MM.1S (cell line): ENCODE data around the gene TMEM147.

Source experiments
- DNase-seq: peaks from one replicate; pipeline ENCODE4 v3.0.0-alpha.2; 2015
- H2AFZ ChIP-seq: fragments of 300-600 bp; sonication (generic); 2 replicates; pipeline ENCODE4 v1.6.0; 2016; ENCODE audit warnings: antibody characterized with exemption, low read length
- H3F3A ChIP-seq: fragments of 300-600 bp; sonication (generic); 2 replicates; pipeline ENCODE4 v1.6.1; 2016; ENCODE audit warnings: mild to moderate bottlenecking, antibody characterized with exemption, low read length, moderate library complexity, mixed read lengths; ENCODE audit not compliant: insufficient read depth
- H3K27ac ChIP-seq: fragments of 300-600 bp; sonication (generic); 2 replicates; pipeline ENCODE4 v1.5.1; 2016; ENCODE audit warnings: mild to moderate bottlenecking, low read length
- H3K27me3 ChIP-seq: fragments of 300-600 bp; sonication (generic); replicated peaks from 2 replicates; pipeline ENCODE4 v1.6.0; 2016; ENCODE audit warnings: low read length; ENCODE audit not compliant: insufficient read depth
- H3K36me3 ChIP-seq: fragments of 300-600 bp; sonication (generic); replicated peaks from 2 replicates; pipeline ENCODE4 v1.6.1; 2016; ENCODE audit warnings: mild to moderate bottlenecking, low read length, mixed read lengths; ENCODE audit not compliant: insufficient read depth
- H3K4me1 ChIP-seq: fragments of 300-600 bp; sonication (generic); 2 replicates; pipeline ENCODE4 v1.6.1; 2016; ENCODE audit warnings: low read length, mixed read lengths
- H3K4me2 ChIP-seq: fragments of 300-600 bp; sonication (generic); 2 replicates; pipeline ENCODE4 v1.6.0; 2016; ENCODE audit warnings: low read depth, low read length
- H3K4me3 ChIP-seq: fragments of 300-600 bp; sonication (generic); 2 replicates; pipeline ENCODE4 v1.5.1; 2016; ENCODE audit warnings: low read length, mixed read lengths
- H3K79me2 ChIP-seq: fragments of 300-600 bp; sonication (generic); 2 replicates; pipeline ENCODE4 v1.6.1; 2016; ENCODE audit warnings: mixed run types, low read length, mixed read lengths
- H3K9ac ChIP-seq: fragments of 300-600 bp; sonication (generic); 2 replicates; pipeline ENCODE4 v1.6.1; 2016; ENCODE audit warnings: low read length, mixed read lengths
- H3K9me2 ChIP-seq: fragments of 300-600 bp; sonication (generic); replicated peaks from 2 replicates; pipeline ENCODE4 v1.6.1; 2016; ENCODE audit warnings: mild to moderate bottlenecking, low read length, mixed read lengths; ENCODE audit not compliant: insufficient read depth
- H3K9me3 ChIP-seq: fragments of 300-600 bp; sonication (generic); replicated peaks from 2 replicates; pipeline ENCODE4 v1.6.1; 2016; ENCODE audit warnings: mild to moderate bottlenecking, low read length, mixed read lengths; ENCODE audit not compliant: insufficient read depth
- H4K20me1 ChIP-seq: fragments of 300-600 bp; sonication (generic); 2 replicates; pipeline ENCODE4 v1.6.1; 2016; ENCODE audit warnings: mild to moderate bottlenecking, low read length, moderate library complexity, mixed read lengths; ENCODE audit not compliant: insufficient read depth
- EZH2 ChIP-seq: fragments of 300-600 bp; sonication (generic); optimal IDR thresholded peaks from 2 replicates; pipeline ENCODE3; 2017; ENCODE audit warnings: low read depth, mild to moderate bottlenecking, antibody characterized with exemption, low read length, mixed read lengths
- EZH2phosphoT487 ChIP-seq: fragments of 300-600 bp; sonication (generic); IDR thresholded peaks from 2 replicates; pipeline ENCODE4 v1.6.1; 2018; ENCODE audit warnings: antibody characterized with exemption, low read length
- TF ChIP-seq, protein P1 (sequence below): fragments of 300-600 bp; sonication (generic); IDR thresholded peaks from 2 replicates; pipeline ENCODE4 v1.5.1; 2016; ENCODE audit warnings: antibody characterized with exemption, low read length, mixed read lengths

TMEM147 gene

GRCh38 chr19:35521124-35521743, 24.2 kb upstream of the TMEM147 start:
- Histone ChIP-seq H3K9ac (no peak overlapping the region), H3K27ac (no peak overlapping the region), H3K4me3 (no peak overlapping the region), H3K27me3 (peaks cover 85% of the 10 kb centered on the region), H3K4me1 (no peaks in the 10 kb centered on the region), H3K79me2 (no peaks in the 10 kb centered on the region), H4K20me1 (no peaks in the 10 kb centered on the region), H3K9me3 (no peaks in the 10 kb centered on the region), H3K36me3 (no peaks in the 10 kb centered on the region), H3K4me2 (no peak overlapping the region), H2AFZ (no peak overlapping the region), H3F3A (no peaks in the 10 kb centered on the region), H3K9me2 (no peaks in the 10 kb centered on the region)
- no peak for TF ChIP-seq EZH2phosphoT487
- TF ChIP-seq, protein P1, sequence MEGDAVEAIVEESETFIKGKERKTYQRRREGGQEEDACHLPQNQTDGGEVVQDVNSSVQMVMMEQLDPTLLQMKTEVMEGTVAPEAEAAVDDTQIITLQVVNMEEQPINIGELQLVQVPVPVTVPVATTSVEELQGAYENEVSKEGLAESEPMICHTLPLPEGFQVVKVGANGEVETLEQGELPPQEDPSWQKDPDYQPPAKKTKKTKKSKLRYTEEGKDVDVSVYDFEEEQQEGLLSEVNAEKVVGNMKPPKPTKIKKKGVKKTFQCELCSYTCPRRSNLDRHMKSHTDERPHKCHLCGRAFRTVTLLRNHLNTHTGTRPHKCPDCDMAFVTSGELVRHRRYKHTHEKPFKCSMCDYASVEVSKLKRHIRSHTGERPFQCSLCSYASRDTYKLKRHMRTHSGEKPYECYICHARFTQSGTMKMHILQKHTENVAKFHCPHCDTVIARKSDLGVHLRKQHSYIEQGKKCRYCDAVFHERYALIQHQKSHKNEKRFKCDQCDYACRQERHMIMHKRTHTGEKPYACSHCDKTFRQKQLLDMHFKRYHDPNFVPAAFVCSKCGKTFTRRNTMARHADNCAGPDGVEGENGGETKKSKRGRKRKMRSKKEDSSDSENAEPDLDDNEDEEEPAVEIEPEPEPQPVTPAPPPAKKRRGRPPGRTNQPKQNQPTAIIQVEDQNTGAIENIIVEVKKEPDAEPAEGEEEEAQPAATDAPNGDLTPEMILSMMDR = no peak
- TF ChIP-seq EZH2 = no peak
- no peak for DNase-seq

DNA sequence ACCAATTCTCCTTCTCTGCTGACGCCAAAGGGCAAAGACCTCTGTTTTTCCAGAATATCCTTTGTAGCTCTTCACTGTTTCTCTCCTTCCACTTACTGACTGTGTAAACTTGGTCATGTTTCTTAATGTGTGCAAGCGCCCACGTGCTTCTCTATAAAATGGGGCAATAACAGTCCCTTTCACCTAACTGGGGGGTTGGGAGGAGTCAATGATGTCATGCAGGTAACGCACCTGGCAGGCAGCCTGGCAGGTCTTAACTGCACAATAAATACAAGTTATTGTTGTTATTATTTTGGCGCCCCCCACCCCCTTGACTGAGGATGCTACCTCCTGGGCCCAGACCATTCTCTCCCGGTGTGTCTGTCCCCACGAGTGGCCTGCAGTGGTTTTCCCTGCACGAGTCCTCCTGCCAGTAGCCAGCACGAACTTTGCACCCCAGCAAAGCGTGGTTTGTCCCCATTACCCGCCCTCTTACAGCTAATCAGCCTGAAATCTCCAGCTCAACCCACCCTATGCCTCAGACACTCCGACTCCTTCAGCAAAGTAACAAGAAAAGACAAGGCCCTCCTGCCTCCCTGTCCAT, 22.6 kb upstream of the TMEM147 start:
- TF ChIP-seq, protein P1 = no peak
- TF ChIP-seq EZH2 = no peak
- no peak for TF ChIP-seq EZH2phosphoT487
- H3K79me2 ChIP-seq = no peaks in the 10 kb centered on the region
- no peaks in the 10 kb centered on the region for H3F3A ChIP-seq
- no peaks in the 10 kb centered on the region for H4K20me1 ChIP-seq
- H3K4me2 ChIP-seq = no peak overlapping the region
- no peak overlapping the region for H3K9ac ChIP-seq
- peaks cover 79% of the 10 kb centered on the region for H3K27me3 ChIP-seq
- no peak for DNase-seq
- no peaks in the 10 kb centered on the region for H3K9me3 ChIP-seq
- H3K27ac ChIP-seq = no peak overlapping the region
- H3K36me3 ChIP-seq = no peaks in the 10 kb centered on the region
- no peak overlapping the region for H2AFZ ChIP-seq
- H3K4me3 ChIP-seq = no peak overlapping the region
- H3K4me1 ChIP-seq = no peaks in the 10 kb centered on the region
- no peaks in the 10 kb centered on the region for H3K9me2 ChIP-seq

DNA sequence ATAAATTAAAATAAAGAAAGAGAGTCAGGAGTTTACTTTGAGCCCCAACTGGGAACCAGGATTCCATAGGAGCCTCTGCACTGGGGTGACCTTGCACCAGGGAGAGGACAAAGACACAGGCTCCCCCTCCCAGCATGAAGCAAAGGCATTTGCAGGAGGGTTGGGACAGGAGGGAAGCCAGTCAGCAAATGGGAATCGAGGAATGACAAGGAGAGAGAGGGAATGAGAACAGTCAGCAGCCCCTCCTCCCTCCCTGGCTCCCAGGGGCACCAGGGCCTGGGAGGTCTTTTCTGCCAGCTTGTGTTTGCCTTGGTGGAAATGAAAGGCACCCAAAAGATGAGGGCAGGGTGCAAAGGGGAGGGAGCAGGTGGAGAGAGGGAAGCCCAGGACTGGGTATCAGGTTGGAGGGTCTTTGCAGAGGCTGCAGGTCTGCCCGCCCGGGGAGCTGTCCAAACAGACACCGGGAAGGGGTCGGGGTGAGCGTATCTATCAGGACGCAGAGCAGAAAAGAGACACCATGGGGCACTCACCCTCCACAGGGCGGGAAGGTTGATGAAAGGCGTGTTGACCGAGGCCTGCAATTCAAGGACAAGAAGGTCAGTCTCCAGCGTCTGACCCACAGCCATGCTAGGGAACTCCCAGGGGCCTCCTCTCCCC, 21.1 kb upstream of the TMEM147 start:
- TF ChIP-seq EZH2phosphoT487 (no peak), EZH2 (no peak)
- TF ChIP-seq, protein P1 = no peak
- Histone ChIP-seq H3F3A (no peaks in the 10 kb centered on the region), H3K27me3 (peaks cover 79% of the 10 kb centered on the region), H3K9me3 (no peaks in the 10 kb centered on the region), H3K79me2 (no peaks in the 10 kb centered on the region), H3K9me2 (no peaks in the 10 kb centered on the region), H3K36me3 (no peaks in the 10 kb centered on the region), H3K4me1 (no peaks in the 10 kb centered on the region), H4K20me1 (no peaks in the 10 kb centered on the region), H3K9ac (no peak overlapping the region), H2AFZ (no peak overlapping the region), H3K4me2 (no peak overlapping the region), H3K27ac (no peak overlapping the region), H3K4me3 (no peak overlapping the region)
- no peak for DNase-seq
